ENCODE measurements around the gene HEATR5A. TPM values are rescaled to one million over a fixed set of nuclear protein-coding genes. Genes with fewer than 3 reads are reported as not detected.

The HEATR5A gene
- total and polyA plus RNA-seq, 9 of the 15 experiments (the other 6 are each of a cell fraction or from before 2014, with no cell fraction given) = 8.0 to 50.9 (median 23.0) TPM

GRCh38 chr14:31300883-31301282 lies 119.5 kb downstream of the HEATR5A start:
- H2AFZ ChIP-seq (ENCODE audit: low read depth, low read length) = no peak overlapping the region
- 85% methylated on average over 3 of the region's 3 CpGs for whole genome bisulfite sequencing (ENCODE audit: insufficient coverage, low coverage, missing lambda C conversion rate)
- in situ Hi-C loops (cut with MboI) (no loop called here), intact Hi-C loops (cut with micrococcal nuclease) (no loop called here)
- H3K4me2 ChIP-seq (ENCODE audit: insufficient read depth, low read length) = no peak overlapping the region
- H3K27me3 ChIP-seq (ENCODE audit: control insufficient read depth in 2 of 2, insufficient read depth in 2 of 2, low read length in 2 of 2) = no peaks in the 10 kb centered on the region
- H3K9ac ChIP-seq (ENCODE audit: insufficient read depth in 1 of 2, low read depth in 2 of 2, low read length in 2 of 2) = no peak overlapping the region
- H3K4me3 ChIP-seq = no peak overlapping the region
- no peaks in the 10 kb centered on the region for H3K9me3 ChIP-seq (replicated peaks; ENCODE audit: control insufficient read depth, insufficient read depth, low read depth, low read length)
- peaks cover 10% of the 10 kb centered on the region; the same call in 1 of the 3 replicates for H3K36me3 ChIP-seq (ENCODE audit: control insufficient read depth, insufficient read depth, low read length)
- TF ChIP-seq CBX3 (IDR thresholded peaks at IDR 0.05; ENCODE audit: borderline replicate concordance in 1 of 2, low read length in 2 of 2) (no peak), TOE1 (IDR thresholded peaks at IDR 0.05; ENCODE audit: borderline replicate concordance) (no peak), TOE1 (CRISPR knock-in tag; IDR thresholded peaks at IDR 0.05; ENCODE audit: borderline replicate concordance, low read depth) (no peak), NFYB (IDR thresholded peaks at IDR 0.05; ENCODE audit: extremely low read depth, insufficient read length) (no peak), MIER1 (IDR thresholded peaks at IDR 0.05; ENCODE audit: low read depth) (no peak), ZNF175 (CRISPR knock-in tag; IDR thresholded peaks at IDR 0.05; ENCODE audit: low read depth) (no peak), PHF8 (IDR thresholded peaks at IDR 0.05; ENCODE audit: borderline replicate concordance, low read length) (no peak), NR1H2 (CRISPR knock-in tag; IDR thresholded peaks at IDR 0.05) (no peak), CCNT2 (IDR thresholded peaks at IDR 0.05; ENCODE audit: borderline replicate concordance, extremely low read depth, insufficient read length, low read depth, low read length) (no peak), SMARCB1 (IDR thresholded peaks at IDR 0.05; ENCODE audit: insufficient read length, low read depth) (no peak), E2F6 (IDR thresholded peaks at IDR 0.05; ENCODE audit: borderline replicate concordance in 1 of 2, extremely low read depth in 1 of 2, insufficient read depth in 1 of 2, insufficient read length in 1 of 2, low read depth in 1 of 2, low read length in 1 of 2, poor library complexity in 1 of 2, severe bottlenecking in 1 of 2) (no peak), ZBTB49 (CRISPR knock-in tag; IDR thresholded peaks at IDR 0.05; ENCODE audit: borderline replicate concordance) (no peak), RBM22 (IDR thresholded peaks at IDR 0.05; ENCODE audit: low read depth, low read length, poor library complexity, severe bottlenecking) (no peak), YY1 (IDR thresholded peaks at IDR 0.05; ENCODE audit: borderline replicate concordance in 1 of 3, control insufficient read depth in 1 of 3, extremely low read depth in 1 of 3, insufficient read depth in 3 of 3, insufficient read length in 1 of 3, insufficient replicate concordance in 2 of 3, low read depth in 1 of 3, low read length in 2 of 3) (no peak)
- no peak overlapping the region for H3K27ac ChIP-seq (ENCODE audit: extremely low read depth, low read depth, low read length)
- DNase-seq (ENCODE audit: extremely low read depth in 1 of 4, low spot score in 3 of 4) (no peak), ATAC-seq (no peak), FAIRE-seq (no peak)
- no peaks in the 10 kb centered on the region for H3K9me1 ChIP-seq (ENCODE audit: control insufficient read depth, insufficient read depth, low read length)
- BruUV-seq (replicated peaks) = no TSS peak
- H4K20me1 ChIP-seq (replicated peaks; ENCODE audit: control insufficient read depth, insufficient read depth, low read length) = no peaks in the 10 kb centered on the region
- no peaks in the 10 kb centered on the region for H3K79me2 ChIP-seq (ENCODE audit: control insufficient read depth, insufficient read depth, low read length)
- ChIA-PET CTCF (ENCODE audit: low intra/inter-chr PET ratio) (no interaction called here), POLR2A (no interaction called here)
- H3K4me1 ChIP-seq (replicated peaks in 1 of 2; ENCODE audit: control insufficient read depth in 2 of 2, insufficient read depth in 2 of 2, low read length in 2 of 2) = no peaks in the 10 kb centered on the region
